Lower leg skin (tissue), 4 donors: ENCODE data around the gene ATP2B2. TPM values are rescaled to one million over a fixed set of nuclear protein-coding genes. Genes with fewer than 3 reads are reported as not detected.

ENCODE experiments used
- DNase-seq, 2 donors: peaks; one replicate each; pipeline ENCODE4 v3.0.0-alpha.2; 2019; ENCODE audit warnings: low spot score in 2 of 2
- H3K4me3 ChIP-seq: fragments of 200-600 bp; sonication (generic); 2 replicates; pipeline ENCODE4 v1.5.1; 2017; ENCODE audit warnings: mild to moderate bottlenecking, low read depth; ENCODE audit not compliant: poor library complexity, severe bottlenecking
- CTCF ChIP-seq, 3 donors: fragments of 450-650 bp; IDR thresholded peaks; one replicate each; pipeline ENCODE4 v1.5.1; 2016; ENCODE audit warnings: antibody characterized with exemption in 3 of 3, mild to moderate bottlenecking in 3 of 3, moderate library complexity in 2 of 3
- POLR2A ChIP-seq, 2 donors: fragments of 450-650 bp; IDR thresholded peaks; one replicate each; pipeline ENCODE4 v1.6.1; 2016 to 2017; ENCODE audit warnings: antibody characterized with exemption in 2 of 2, mild to moderate bottlenecking in 1 of 2, moderate library complexity in 1 of 2
- WGBS, 2 donors: methylation state at CpG; one replicate each; pipeline ENCODE4 v1.1.5; 2018; 5-methylcytosine and 5-hydroxymethylcytosine counted together
- intact Hi-C: fragments of 100-400 bp; cut with DNase I; formaldehyde crosslinking; loops from one replicate; pipeline ENCODE4 v1.15.0; 2023; ENCODE audit warnings: low total_unique reads
- total RNA-seq, 4 donors: library from RNA; depleted of rRNA; stranded (reverse); fragments of >200 nt; gene quantifications; one replicate each; pipeline ENCODE4 v1.1.0, GENCODE V29; 2016

Gene ATP2B2
- total RNA-seq, 4 donors from 2014 or later = 0.12 to 0.45 (median 0.19) TPM; not detected in 1

GRCh38 chr3:10332481-10333348 is 172.7 kb downstream of the ATP2B2 start:
- H3K4me3 ChIP-seq = no peak overlapping the region
- no peak for DNase-seq
- intact Hi-C loops = no loop called here
- TF ChIP-seq POLR2A (IDR thresholded peaks at IDR 0.05) (no peak), CTCF (IDR thresholded peaks at IDR 0.05) (no peak)
- 89 to 91% methylated on average over 20 of the region's 20 CpGs for WGBS, 2 donors

GRCh38 chr3:10331320-10331719 is 174.1 kb downstream of the ATP2B2 start:
- TF ChIP-seq POLR2A (IDR thresholded peaks at IDR 0.05) = no peak
- TF ChIP-seq CTCF (IDR thresholded peaks at IDR 0.05) = no peak
- WGBS, 2 donors = 82 to 87% methylated on average over 8 of the region's 8 CpGs
- intact Hi-C loops = no loop called here
- H3K4me3 ChIP-seq = no peak overlapping the region
- no peak for DNase-seq

- TF ChIP-seq CTCF (IDR thresholded peaks at IDR 0.05) (no peak), POLR2A (IDR thresholded peaks at IDR 0.05) (no peak)
- no peak for DNase-seq
- no peak overlapping the region for H3K4me3 ChIP-seq
- intact Hi-C loops = no loop called here
- WGBS, 2 donors = 69 to 71% methylated on average over 12 of the region's 12 CpGs
Measured at GRCh38 chr3:10330319-10330718, 175.1 kb downstream of the ATP2B2 start.

GRCh38 chr3:10329495-10330015 is 175.8 kb downstream of the ATP2B2 start:
- WGBS, 2 donors = 67 to 73% methylated on average over 14 of the region's 14 CpGs
- TF ChIP-seq CTCF (IDR thresholded peaks at IDR 0.05) (no peak), POLR2A (IDR thresholded peaks at IDR 0.05) (no peak)
- intact Hi-C loops = no loop called here
- H3K4me3 ChIP-seq = no peak overlapping the region
- DNase-seq = no peak

- no peak overlapping the region for H3K4me3 ChIP-seq
- intact Hi-C loops = no loop called here
- no peak for DNase-seq
- no peak for TF ChIP-seq POLR2A (IDR thresholded peaks at IDR 0.05)
- TF ChIP-seq CTCF (IDR thresholded peaks at IDR 0.05) = no peak
- 40 to 49% methylated on average over 31 of the region's 31 CpGs for WGBS, 2 donors
Measured at GRCh38 chr3:10328460-10329071, 176.8 kb downstream of the ATP2B2 start.
